ENCODE results near the gene LIPC. TPM values are rescaled to one million over a fixed set of nuclear protein-coding genes. Genes with fewer than 3 reads are reported as not detected.
"Not testable (repeated sequence)": the region's sequence is repeated elsewhere in the genome, so short reads cannot be mapped to it uniquely, and the experiment has no call there.

LIPC gene
- total and polyA plus RNA-seq, 9 of the 15 experiments (the other 6 are each of a cell fraction or from before 2014, with no cell fraction given): 0.07 to 0.41 (median 0.11) TPM; not detected in 2

GRCh38 chr15:58603927-58604326, 172.1 kb downstream of the LIPC start:
- H3K4me2 ChIP-seq (ENCODE audit: insufficient read depth, low read length); H3K9ac ChIP-seq (ENCODE audit: insufficient read depth in 1 of 2, low read depth in 2 of 2, low read length in 2 of 2); BruUV-seq (replicated peaks); H4K20me1 ChIP-seq (replicated peaks; ENCODE audit: control insufficient read depth, insufficient read depth, low read length); H2AFZ ChIP-seq (ENCODE audit: low read depth, low read length); CTCF ChIA-PET (ENCODE audit: low intra/inter-chr PET ratio); H3K79me2 ChIP-seq (ENCODE audit: control insufficient read depth, insufficient read depth, low read length); H3K4me3 ChIP-seq; in situ Hi-C loops (cut with MboI); ATAC-seq; H3K9me1 ChIP-seq (ENCODE audit: control insufficient read depth, insufficient read depth, low read length); H3K27ac ChIP-seq (ENCODE audit: extremely low read depth, low read depth, low read length); intact Hi-C loops (cut with micrococcal nuclease); H3K27me3 ChIP-seq (ENCODE audit: control insufficient read depth in 2 of 2, insufficient read depth in 2 of 2, low read length in 2 of 2); H3K4me1 ChIP-seq (replicated peaks in 1 of 2; ENCODE audit: control insufficient read depth in 2 of 2, insufficient read depth in 2 of 2, low read length in 2 of 2); DNase-seq (ENCODE audit: extremely low read depth in 1 of 4, low spot score in 3 of 4); FAIRE-seq; H3K9me3 ChIP-seq (replicated peaks; ENCODE audit: control insufficient read depth, insufficient read depth, low read depth, low read length): not testable (repeated sequence)
- 98% methylated on average over 8 of the region's 8 CpGs for WGBS (ENCODE audit: insufficient coverage, low coverage, missing lambda C conversion rate)
- POLR2A ChIA-PET: interaction anchor here (0.9 to 1.0 kb wide), 2 partner anchors 10 to 15 kb away, joined by 3 to 4 read pairs; no protein-coding TSS in a partner anchor
- H3K36me3 ChIP-seq (ENCODE audit: control insufficient read depth, insufficient read depth, low read length): peaks cover 25% of the 10 kb centered on the region

DNA sequence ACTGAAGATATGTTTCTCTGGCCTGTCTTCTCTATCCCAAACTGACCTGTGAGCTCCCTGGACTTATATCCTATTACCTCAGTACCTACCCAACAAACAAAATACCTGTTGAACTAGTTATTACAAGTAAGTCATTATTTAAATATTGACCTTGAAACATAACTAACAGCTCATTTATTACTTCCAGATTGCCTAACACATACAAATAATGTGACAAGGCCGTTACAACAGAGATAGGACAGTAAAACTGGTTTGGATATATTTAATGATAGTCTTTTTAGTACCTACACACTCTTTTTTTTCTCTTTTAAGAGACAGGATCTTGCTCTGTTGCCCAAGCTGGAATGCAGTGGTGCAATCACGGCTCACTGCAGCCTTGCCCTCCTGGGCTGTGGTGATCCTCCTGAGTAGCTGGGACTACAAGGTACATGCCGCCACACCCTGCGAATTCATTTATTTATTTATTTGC, 172.7 kb downstream of the LIPC start:
- H3K36me3 ChIP-seq (ENCODE audit: control insufficient read depth, insufficient read depth, low read length): peaks cover 30% of the 10 kb centered on the region
- H3K9ac ChIP-seq (ENCODE audit: insufficient read depth in 1 of 2, low read depth in 2 of 2, low read length in 2 of 2): no peak overlapping the region
- ChIA-PET POLR2A (interaction anchor here (0.9 to 1.0 kb wide), 2 partner anchors 9 to 15 kb away, joined by 3 to 4 read pairs; no protein-coding TSS in a partner anchor), CTCF (ENCODE audit: low intra/inter-chr PET ratio) (no interaction called here)
- H3K4me2 ChIP-seq (ENCODE audit: insufficient read depth, low read length): no peak overlapping the region
- no peak overlapping the region for H3K27ac ChIP-seq (ENCODE audit: extremely low read depth, low read depth, low read length)
- intact Hi-C loops (cut with micrococcal nuclease): no loop called here
- H3K79me2 ChIP-seq (ENCODE audit: control insufficient read depth, insufficient read depth, low read length): no peaks in the 10 kb centered on the region; the same call in 2 of the 3 replicates
- no peaks in the 10 kb centered on the region for H3K9me3 ChIP-seq (replicated peaks; ENCODE audit: control insufficient read depth, insufficient read depth, low read depth, low read length)
- no peak overlapping the region for H3K4me3 ChIP-seq
- H4K20me1 ChIP-seq (replicated peaks; ENCODE audit: control insufficient read depth, insufficient read depth, low read length): no peaks in the 10 kb centered on the region
- H2AFZ ChIP-seq (ENCODE audit: low read depth, low read length): no peak overlapping the region
- no peaks in the 10 kb centered on the region for H3K27me3 ChIP-seq (ENCODE audit: control insufficient read depth in 2 of 2, insufficient read depth in 2 of 2, low read length in 2 of 2)
- FAIRE-seq: no peak
- no peaks in the 10 kb centered on the region for H3K4me1 ChIP-seq (replicated peaks in 1 of 2; ENCODE audit: control insufficient read depth in 2 of 2, insufficient read depth in 2 of 2, low read length in 2 of 2)
- no peak for TF ChIP-seq KHSRP (IDR thresholded peaks at IDR 0.05)
- no peak for TF ChIP-seq ATF1 (CRISPR knock-in tag; IDR thresholded peaks at IDR 0.05)
- TF ChIP-seq ATF1 (tag; IDR thresholded peaks at IDR 0.05): no peak
- TF ChIP-seq U2AF1 (optimal IDR thresholded peaks at IDR 0.05; ENCODE audit: low read depth, low read length): no peak
- TF ChIP-seq PHF8 (IDR thresholded peaks at IDR 0.05; ENCODE audit: borderline replicate concordance, low read length): no peak
- no peak for TF ChIP-seq HDAC2 (IDR thresholded peaks at IDR 0.05)
- BruUV-seq (replicated peaks): no TSS peak
- no peak for DNase-seq (ENCODE audit: extremely low read depth in 1 of 4, low spot score in 3 of 4)
- no peaks in the 10 kb centered on the region for H3K9me1 ChIP-seq (ENCODE audit: control insufficient read depth, insufficient read depth, low read length)
- no peak for ATAC-seq
- WGBS (ENCODE audit: insufficient coverage, low coverage, missing lambda C conversion rate): 97% methylated on average over 4 of the region's 4 CpGs
- in situ Hi-C loops (cut with MboI): no loop called here
